IMR-90 (cell line): ENCODE data around the gene NAT8. TPM values are rescaled to one million over a fixed set of nuclear protein-coding genes. Genes with fewer than 3 reads are reported as not detected.

Experiments
- ATAC-seq: fragments of 200-7000 bp; cut with Tn5 transposase; 2 replicates; pipeline ENCODE4 v1.9.1; 2020; ENCODE audit warnings: low read depth, mild to moderate bottlenecking, moderate library complexity
- BruUV-seq: library from RNA; stranded (reverse); fragments of 400-500 nt; replicated peaks from 2 replicates; lab custom pipeline; 2021; lab: Mats Ljungman, UMichigan
- CTCF ChIA-PET: fragments of 300-600 bp; formaldehyde crosslinking; extraction: SDS; loops from one replicate; lab custom pipeline; 2021; ENCODE audit warnings: antibody characterized with exemption; lab: Yijun Ruan, JAX
- POLR2A ChIA-PET: fragments of 300-600 bp; sonication (Branson Sonifier 250); formaldehyde crosslinking; loops from one replicate; lab custom pipeline; 2022; ENCODE audit warnings: antibody characterized with exemption; ENCODE audit not compliant: unreplicated experiment; lab: Charles Lee
- DNase-seq: peaks from one replicate; pipeline ENCODE4 v3.0.0; 2013
- H2AFZ ChIP-seq: replicated peaks from 2 replicates; pipeline ENCODE3; 2013; ENCODE audit warnings: low read length, mild to moderate bottlenecking; ENCODE audit not compliant: poor library complexity
- H2AK5ac ChIP-seq: 2 replicates; pipeline ENCODE4 v1.6.1; 2013; ENCODE audit warnings: low read depth, low read length, inconsistent platforms
- H2AK9ac ChIP-seq: replicated peaks from 2 replicates; pipeline ENCODE3; 2013; ENCODE audit warnings: mild to moderate bottlenecking, low read depth, low read length, moderate library complexity; ENCODE audit not compliant: poor library complexity
- H2BK120ac ChIP-seq: 2 replicates; pipeline ENCODE4 v1.6.1; 2013; ENCODE audit warnings: low read depth, low read length, inconsistent platforms
- H2BK15ac ChIP-seq: 3 replicates; pipeline ENCODE4 v1.6.1; 2013; ENCODE audit warnings: low read depth, low read length, inconsistent platforms
- H2BK20ac ChIP-seq: 2 replicates; pipeline ENCODE4 v1.6.1; 2013; ENCODE audit warnings: low read depth, mild to moderate bottlenecking, inconsistent platforms, low read length, moderate library complexity
- H2BK5ac ChIP-seq: 2 replicates; pipeline ENCODE4 v1.6.1; 2013; ENCODE audit warnings: mild to moderate bottlenecking, low read depth, low read length, inconsistent platforms; ENCODE audit not compliant: poor library complexity, severe bottlenecking
- H3K14ac ChIP-seq: replicated peaks from 2 replicates; pipeline ENCODE4 v1.6.1; 2013; ENCODE audit warnings: low read depth, low read length, inconsistent platforms
- H3K18ac ChIP-seq: 2 replicates; pipeline ENCODE4 v1.6.1; 2013; ENCODE audit warnings: low read depth, low read length, control low read depth
- H3K23ac ChIP-seq: 2 replicates; pipeline ENCODE4 v1.6.1; 2013; ENCODE audit warnings: low read depth, low read length, inconsistent platforms
- H3K27ac ChIP-seq: 2 replicates; pipeline ENCODE4 v1.5.1; 2013; ENCODE audit warnings: mild to moderate bottlenecking, control low read depth, low read length; ENCODE audit not compliant: insufficient read depth
- H3K27me3 ChIP-seq: 2 replicates; pipeline ENCODE4 v1.6.1; 2013; ENCODE audit warnings: low read length; ENCODE audit not compliant: control insufficient read depth, insufficient read depth
- H3K36me3 ChIP-seq: 2 replicates; pipeline ENCODE4 v1.6.1; 2013; ENCODE audit warnings: low read length, mixed read lengths; ENCODE audit not compliant: control insufficient read depth, insufficient read depth
- H3K4ac ChIP-seq: 2 replicates; pipeline ENCODE4 v1.6.1; 2013; ENCODE audit warnings: low read depth, low read length, inconsistent platforms
- H3K4me1 ChIP-seq: 2 replicates; pipeline ENCODE4 v1.6.1; 2013; ENCODE audit warnings: low read length, mixed read lengths; ENCODE audit not compliant: control insufficient read depth, insufficient read depth
- H3K4me2 ChIP-seq: 2 replicates; pipeline ENCODE4 v1.6.1; 2013; ENCODE audit warnings: low read depth, mild to moderate bottlenecking, control low read depth, low read length, moderate library complexity
- H3K4me3 ChIP-seq: 2 replicates; pipeline ENCODE4 v1.5.1; 2013; ENCODE audit warnings: low read depth, mild to moderate bottlenecking, control low read depth, low read length, moderate library complexity; ENCODE audit not compliant: insufficient read depth
- H3K56ac ChIP-seq: 2 replicates; pipeline ENCODE4 v1.6.1; 2013; ENCODE audit warnings: low read length, inconsistent platforms; ENCODE audit not compliant: insufficient read depth; ENCODE audit errors: extremely low read depth
- H3K79me1 ChIP-seq, 2 experiments: 2 replicates each; pipeline ENCODE4 v1.6.1; 2013; ENCODE audit warnings: low read length in 2 of 2, inconsistent platforms in 1 of 2, low read depth in 1 of 2
- H3K9ac ChIP-seq: 2 replicates; pipeline ENCODE4 v1.6.1; 2013; ENCODE audit warnings: low read depth, low read length, control low read depth
- H3K9me1 ChIP-seq: 2 replicates; pipeline ENCODE4 v1.6.1; 2013; ENCODE audit warnings: low read length, inconsistent platforms; ENCODE audit not compliant: insufficient read depth
- H3K9me3 ChIP-seq: 2 replicates; pipeline ENCODE4 v1.6.1; 2013; ENCODE audit warnings: low read length; ENCODE audit not compliant: control insufficient read depth, insufficient read depth
- H4K20me1 ChIP-seq: 2 replicates; pipeline ENCODE4 v1.6.1; 2013; ENCODE audit warnings: low read length, inconsistent platforms; ENCODE audit not compliant: insufficient read depth
- H4K5ac ChIP-seq: 2 replicates; pipeline ENCODE4 v1.6.1; 2013; ENCODE audit warnings: mild to moderate bottlenecking, low read depth, low read length, control low read depth
- H4K8ac ChIP-seq, 2 experiments: 2 replicates each; pipeline ENCODE4 v1.6.1; 2013; ENCODE audit warnings: low read depth in 2 of 2, low read length in 2 of 2, control low read depth in 1 of 2, inconsistent platforms in 1 of 2
- H4K91ac ChIP-seq: 2 replicates; pipeline ENCODE4 v1.6.1; 2013; ENCODE audit warnings: low read depth, low read length, inconsistent platforms; ENCODE audit not compliant: insufficient read depth
- BHLHE40 ChIP-seq: fragments of 150-350 bp; IDR thresholded peaks from 2 replicates; pipeline ENCODE4 v1.6.1; 2016; ENCODE audit warnings: mild to moderate bottlenecking, low read depth, low read length
- CEBPB ChIP-seq: IDR thresholded peaks from 2 replicates; pipeline ENCODE4 v1.6.1; 2012; ENCODE audit warnings: low read depth, low read length, improper control_type of control experiment
- CTCF ChIP-seq: conservative IDR thresholded peaks from 2 replicates; pipeline ENCODE4 v1.5.1; 2012; ENCODE audit warnings: mild to moderate bottlenecking, low read depth, low read length, improper control_type of control experiment
- MAFK ChIP-seq: IDR thresholded peaks from 2 replicates; pipeline ENCODE4 v1.6.1; 2012; ENCODE audit warnings: low read depth, low read length, improper control_type of control experiment
- MAZ ChIP-seq: IDR thresholded peaks from 2 replicates; pipeline ENCODE4 v1.6.1; 2012; ENCODE audit warnings: low read depth, mild to moderate bottlenecking, low read length, improper control_type of control experiment, moderate library complexity, borderline replicate concordance
- NFE2L2 ChIP-seq: fragments of 150-350 bp; IDR thresholded peaks from 2 replicates; pipeline ENCODE4 v1.6.1; 2016; ENCODE audit warnings: low read depth, mild to moderate bottlenecking, low read length
- POLR2A ChIP-seq: IDR thresholded peaks from 2 replicates; pipeline ENCODE4 v1.6.1; 2012; ENCODE audit warnings: mild to moderate bottlenecking, low read depth, low read length
- RCOR1 ChIP-seq: IDR thresholded peaks from 2 replicates; pipeline ENCODE4 v1.6.1; 2012; ENCODE audit warnings: mild to moderate bottlenecking, low read length, improper control_type of control experiment; ENCODE audit not compliant: insufficient replicate concordance
- RFX5 ChIP-seq: IDR thresholded peaks from 2 replicates; pipeline ENCODE4 v1.8.0; 2012; ENCODE audit warnings: low read depth, mild to moderate bottlenecking, low read length, moderate library complexity
- SMC3 ChIP-seq: fragments of 150-350 bp; IDR thresholded peaks from 2 replicates; pipeline ENCODE4 v1.6.1; 2016; ENCODE audit warnings: low read depth, mild to moderate bottlenecking, antibody characterized with exemption, low read length, moderate library complexity
- WGBS, 2 experiments: methylation state at CpG; one replicate each; pipeline versions ENCODE4 v1.1.5 to v1.1.7; 2013; ENCODE audit warnings: missing lambda C conversion rate in 2 of 2; ENCODE audit not compliant: insufficient read length in 1 of 2; ENCODE audit errors: extremely low coverage in 2 of 2; 5-methylcytosine and 5-hydroxymethylcytosine counted together
- dilution Hi-C: fragments of 300-500 bp; cut with HindIII; formaldehyde crosslinking; loops from one replicate; pipeline ENCODE4 v1.14.3; 2018; ENCODE audit warnings: low sequenced_read_pairs; ENCODE audit not compliant: unreplicated experiment
- in situ Hi-C: fragments of 300-500 bp; cut with MboI; formaldehyde crosslinking; loops from 3 replicates; pipeline ENCODE4 v1.14.3; 2019; ENCODE audit warnings: low sequenced_read_pairs, inconsistent platforms, mixed read lengths
- intact Hi-C: fragments of 100-400 bp; cut with micrococcal nuclease; formaldehyde crosslinking; loops from 2 replicates; pipeline ENCODE4 v1.10.0; 2022
- polyA plus RNA-seq, 3 experiments: library from polyadenylated mRNA; depleted of rRNA; stranded (reverse); fragments of >200 nt; gene quantifications; 2 replicates each; pipeline ENCODE4 v1.2.3, GENCODE V29; 2012; ENCODE audit warnings: low replicate concordance in 1 of 3
- total RNA-seq: library from RNA; depleted of rRNA; stranded (reverse); fragments of >200 nt; gene quantifications from 2 replicates; pipeline ENCODE4 v1.2.3, GENCODE V29; 2012

NAT8 gene
- total and polyA plus RNA-seq, 2 of the 4 experiments (the other 2 are of a cell fraction) = not detected

- ChIA-PET POLR2A (no interaction called here), CTCF (no interaction called here)
- Histone ChIP-seq H3K9me1 (no peaks in the 10 kb centered on the region), H3K79me1 (no peaks in the 10 kb centered on the region), H3K27me3 (peaks cover 8% of the 10 kb centered on the region; the same call in 1 of the 2 replicates), H4K5ac (no peak overlapping the region), H2BK5ac (no peak overlapping the region), H3K4me1 (no peaks in the 10 kb centered on the region), H2AK5ac (no peak overlapping the region), H3K9me3 (no peaks in the 10 kb centered on the region), H3K9ac (no peak overlapping the region), H3K56ac (no peak overlapping the region), H3K27ac (no peak overlapping the region), H2AK9ac (no peak overlapping the region), H3K4ac (no peak overlapping the region), H3K18ac (no peak overlapping the region), H3K23ac (no peak overlapping the region), H2BK15ac (no peak overlapping the region), H4K20me1 (no peaks in the 10 kb centered on the region), H3K4me2 (no peak overlapping the region), H2BK20ac (no peak overlapping the region), H2BK120ac (no peak overlapping the region), H3K14ac (no peak overlapping the region), H3K36me3 (no peaks in the 10 kb centered on the region), H4K8ac (no peak overlapping the region), H2AFZ (no peak overlapping the region), H4K91ac (no peak overlapping the region), H3K4me3 (no peak overlapping the region)
- DNase-seq (no peak), ATAC-seq (no peak)
- no peak for TF ChIP-seq NFE2L2
- no peak for TF ChIP-seq POLR2A
- no peak for TF ChIP-seq CTCF
- TF ChIP-seq MAZ = no peak
- no peak for TF ChIP-seq RCOR1
- TF ChIP-seq MAFK = no peak
- TF ChIP-seq CEBPB = no peak
- no peak for TF ChIP-seq SMC3
- TF ChIP-seq RFX5 = no peak
- no peak for TF ChIP-seq BHLHE40
- intact Hi-C loops = no loop called here
- in situ Hi-C loops = no loop called here
- WGBS, 2 experiments = no CpG with 5 or more reads among the region's 3 CpGs
- no TSS peak for BruUV-seq
- dilution Hi-C loops = no loop called here
Observed at GRCh38 chr2:73641767-73642062, 507 bp downstream of the NAT8 start.
